ENCODE results near the gene LANCL1. TPM values are rescaled to one million over a fixed set of nuclear protein-coding genes. Genes with fewer than 3 reads are reported as not detected.

LANCL1 gene
- total RNA-seq, 1 experiment from 2014 or later = 49.9 TPM

DNA sequence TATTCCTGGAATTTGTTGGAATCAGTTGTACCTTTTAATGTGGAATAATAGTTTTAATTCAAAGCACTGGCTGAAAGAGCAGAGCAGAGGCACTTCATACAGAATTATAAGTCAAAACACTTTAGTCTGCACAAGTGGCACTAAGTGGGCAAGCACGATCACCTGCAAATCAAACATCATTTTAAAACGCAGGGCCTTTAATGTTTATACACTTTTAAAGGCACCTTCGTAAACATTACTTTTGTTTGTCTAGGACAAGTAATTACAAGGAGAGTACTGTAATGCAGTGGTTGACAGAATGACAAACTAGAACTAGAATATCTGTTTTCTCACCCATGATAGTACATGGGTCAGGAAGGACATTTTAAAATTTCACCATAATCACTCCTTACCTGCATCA lies 36.4 kb downstream of the LANCL1 start:
- H4K8ac ChIP-seq (replicated peaks; ENCODE audit: insufficient read length, low read depth, low read length) = no peak overlapping the region
- no peak overlapping the region for H2BK5ac ChIP-seq (ENCODE audit: insufficient read length, low read length)
- H3T11ph ChIP-seq (ENCODE audit: low read length) = no peak overlapping the region
- H3K79me2 ChIP-seq (ENCODE audit: insufficient read depth, low read length) = no peaks in the 10 kb centered on the region
- no peaks in the 10 kb centered on the region for H3K23me2 ChIP-seq (ENCODE audit: insufficient read length, low read depth, low read length, poor library complexity, severe bottlenecking)
- no peaks in the 10 kb centered on the region for H4K20me1 ChIP-seq (ENCODE audit: control insufficient read depth, insufficient read depth, insufficient read length)
- H2BK120ac ChIP-seq (ENCODE audit: low read depth, low read length, poor library complexity, severe bottlenecking) = no peak overlapping the region
- H3K4me2 ChIP-seq (ENCODE audit: insufficient read depth, insufficient read length, low read length) = no peak overlapping the region
- H2BK15ac ChIP-seq (ENCODE audit: low read depth, low read length) = no peak overlapping the region
- H3K79me1 ChIP-seq (ENCODE audit: insufficient read depth, low read depth, low read length, poor library complexity, severe bottlenecking) = no peaks in the 10 kb centered on the region
- H3K18ac ChIP-seq (ENCODE audit: insufficient read length, low read depth, low read length) = no peak overlapping the region
- no peaks in the 10 kb centered on the region for H3K27me3 ChIP-seq (ENCODE audit: insufficient read depth, low read length)
- no peak overlapping the region for H3K23ac ChIP-seq (ENCODE audit: insufficient read length, low read depth, low read length)
- DNase-seq = no peak
- Mint-ChIP-seq H3K4me3 (no peak overlapping the region), H3K4me1 (peaks cover 19 to 21% of the 10 kb centered on the region in 2 experiments), H3K36me3 (ENCODE audit: insufficient read depth in 1 of 3, low read depth in 3 of 3) (peaks cover 8 to 37% (median 25%) of the 10 kb centered on the region in 3 experiments), H3K27ac (no peak overlapping the region), H3K27me3 (ENCODE audit: low read depth) (no peaks in the 10 kb centered on the region), H3K9me3 (no peaks in the 10 kb centered on the region)
- no peak overlapping the region for H2BK20ac ChIP-seq (ENCODE audit: low read depth, low read length, poor library complexity, severe bottlenecking)
- H3K9ac ChIP-seq (ENCODE audit: extremely low read depth, insufficient read length, low read length) = no peak overlapping the region
- no CpG with 5 or more reads among the region's 3 CpGs for whole genome bisulfite sequencing (ENCODE audit: extremely low coverage, insufficient read length, low lambda C conversion rate)
- H3K4ac ChIP-seq (ENCODE audit: low read depth, low read length) = no peak overlapping the region
- no peak overlapping the region for H2AK5ac ChIP-seq (ENCODE audit: insufficient read length, low read length)
- no peak overlapping the region for H3K14ac ChIP-seq (ENCODE audit: insufficient read depth, low read length)
- no peak overlapping the region for H4K5ac ChIP-seq (ENCODE audit: insufficient read length, low read depth, low read length)
- no peak overlapping the region for H3K56ac ChIP-seq (ENCODE audit: insufficient read length, low read depth, low read length)
- H3K9me3 ChIP-seq (ENCODE audit: control insufficient read depth, low read depth, low read length) = no peaks in the 10 kb centered on the region
- TF ChIP-seq, protein P1, sequence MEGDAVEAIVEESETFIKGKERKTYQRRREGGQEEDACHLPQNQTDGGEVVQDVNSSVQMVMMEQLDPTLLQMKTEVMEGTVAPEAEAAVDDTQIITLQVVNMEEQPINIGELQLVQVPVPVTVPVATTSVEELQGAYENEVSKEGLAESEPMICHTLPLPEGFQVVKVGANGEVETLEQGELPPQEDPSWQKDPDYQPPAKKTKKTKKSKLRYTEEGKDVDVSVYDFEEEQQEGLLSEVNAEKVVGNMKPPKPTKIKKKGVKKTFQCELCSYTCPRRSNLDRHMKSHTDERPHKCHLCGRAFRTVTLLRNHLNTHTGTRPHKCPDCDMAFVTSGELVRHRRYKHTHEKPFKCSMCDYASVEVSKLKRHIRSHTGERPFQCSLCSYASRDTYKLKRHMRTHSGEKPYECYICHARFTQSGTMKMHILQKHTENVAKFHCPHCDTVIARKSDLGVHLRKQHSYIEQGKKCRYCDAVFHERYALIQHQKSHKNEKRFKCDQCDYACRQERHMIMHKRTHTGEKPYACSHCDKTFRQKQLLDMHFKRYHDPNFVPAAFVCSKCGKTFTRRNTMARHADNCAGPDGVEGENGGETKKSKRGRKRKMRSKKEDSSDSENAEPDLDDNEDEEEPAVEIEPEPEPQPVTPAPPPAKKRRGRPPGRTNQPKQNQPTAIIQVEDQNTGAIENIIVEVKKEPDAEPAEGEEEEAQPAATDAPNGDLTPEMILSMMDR (conservative IDR thresholded peaks at IDR 0.05) = no peak
- no peak overlapping the region for H4K91ac ChIP-seq (ENCODE audit: insufficient read length, low read depth, low read length)
- no peaks in the 10 kb centered on the region for H3K4me1 ChIP-seq (ENCODE audit: insufficient read depth, low read length)
- no peak overlapping the region for H2AFZ ChIP-seq (ENCODE audit: low read length)
- no peak overlapping the region for H3K27ac ChIP-seq (ENCODE audit: insufficient read length, low read depth, low read length)
- H2BK12ac ChIP-seq (ENCODE audit: insufficient read length, low read depth, low read length) = no peak overlapping the region

Measured in H9 (cell line).